BJ (cell line): Measurements from ENCODE around the gene ENAM. TPM values are rescaled to one million over a fixed set of nuclear protein-coding genes. Genes with fewer than 3 reads are reported as not detected.

Experiments
- CTCF ChIA-PET: fragments of 350-600 bp; formaldehyde crosslinking; extraction: SDS; loops from one replicate; lab custom pipeline; 2021; ENCODE audit warnings: antibody characterized with exemption, inconsistent platforms; lab: Yijun Ruan, JAX
- POLR2A ChIA-PET: fragments of 300-600 bp; sonication (Branson Sonifier 250); formaldehyde crosslinking; extraction: SDS; loops from one replicate; lab custom pipeline; 2021; ENCODE audit warnings: antibody characterized with exemption; lab: Charles Lee
- DNase-seq: peaks from one replicate; pipeline ENCODE4 v3.0.0-alpha.2; 2011; ENCODE audit warnings: low read depth
- H3K27me3 ChIP-seq: 2 replicates; pipeline ENCODE4 v1.6.0; 2011; ENCODE audit warnings: low read length; ENCODE audit not compliant: control insufficient read depth, insufficient read depth
- H3K36me3 ChIP-seq: 2 replicates; pipeline ENCODE4 v1.5.1; 2011; ENCODE audit warnings: low read length; ENCODE audit not compliant: control insufficient read depth, insufficient read depth
- H3K4me3 ChIP-seq: 2 replicates; pipeline ENCODE4 v1.5.1; 2011; ENCODE audit warnings: low read depth, mild to moderate bottlenecking, control low read depth, low read length
- polyA plus RNA-seq: library from polyadenylated mRNA; depleted of rRNA; stranded (reverse); fragments of >200 nt; gene quantifications from 2 replicates; pipeline ENCODE4 v1.2.3, GENCODE V29; 2011
- TF ChIP-seq, protein P1 (sequence below): IDR thresholded peaks from 2 replicates; pipeline ENCODE4 v1.5.1; 2011; ENCODE audit warnings: low read depth, mild to moderate bottlenecking, control low read depth, inconsistent platforms, low read length, moderate library complexity; ENCODE audit not compliant: insufficient read depth

ENAM gene
- polyA plus RNA-seq, 1 experiment, result 0.01 TPM

DNA sequence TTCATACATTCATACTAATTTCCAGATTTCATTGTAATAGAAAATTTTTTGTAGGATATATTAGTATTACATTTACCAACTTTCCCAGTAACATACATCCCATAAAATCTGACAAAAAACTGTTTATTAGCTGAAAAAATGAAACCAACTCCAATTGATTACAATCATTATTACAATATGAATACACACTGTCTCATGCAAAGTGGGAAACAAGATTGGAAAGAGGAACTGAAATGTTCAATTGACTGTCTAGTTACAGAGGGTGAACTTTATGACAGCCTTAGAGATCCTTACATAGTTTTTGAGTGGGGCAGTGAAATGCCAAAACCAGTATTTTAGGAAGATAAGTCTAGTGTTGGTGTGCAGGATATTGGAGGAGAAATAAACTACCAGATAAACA is 38.8 kb upstream of the ENAM start:
- POLR2A ChIA-PET, result no interaction called here

DNA sequence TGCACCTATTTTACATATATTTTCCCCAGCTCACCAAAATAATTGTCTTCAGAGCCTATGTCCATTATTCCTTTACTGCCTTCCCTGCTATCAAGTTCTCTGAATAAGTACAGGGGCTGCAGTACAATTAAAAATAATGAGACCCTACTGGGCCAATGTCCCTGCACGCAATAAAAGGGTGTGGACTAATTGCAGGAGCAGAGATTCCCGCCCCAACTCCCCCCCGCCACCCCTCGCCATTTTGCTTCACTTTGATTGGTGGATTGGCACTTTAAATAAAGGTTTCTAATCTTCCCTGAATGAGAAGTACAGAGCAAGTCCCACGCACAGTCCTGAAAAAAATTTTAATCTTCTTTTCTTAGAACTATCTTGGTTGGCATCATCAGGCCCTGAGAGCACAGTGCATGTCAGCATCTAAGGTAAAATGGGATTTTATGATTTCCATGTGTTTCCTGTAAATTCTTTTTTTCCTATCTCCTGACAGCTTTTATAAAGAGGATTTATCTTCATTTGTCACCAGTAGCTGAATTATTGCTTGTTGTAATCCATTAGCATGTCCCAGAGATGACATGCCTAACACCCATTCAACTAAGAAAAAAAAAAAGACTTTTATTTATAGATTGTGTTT is 36.5 kb upstream of the ENAM start, which contains the start of gene AMBN:
AMBN (plus strand) TSS at position 302 of the 628 bp plus-strand sequence; CDS start at position 405, 103 bp downstream.
- Histone ChIP-seq H3K36me3 (no peaks in the 10 kb centered on the region), H3K4me3 (no peak within 1 kb of the TSS), H3K27me3 (peaks cover 3% of the 10 kb centered on the region; the same call in 1 of the 2 replicates)
- POLR2A ChIA-PET, result no interaction called here
- CTCF ChIA-PET, result interaction anchor here (0.9 to 1.0 kb wide), 2 partner anchors 9 kb away, joined by 3 to 4 read pairs; no protein-coding TSS in a partner anchor
- DNase-seq, result no peak
- TF ChIP-seq, protein P1, sequence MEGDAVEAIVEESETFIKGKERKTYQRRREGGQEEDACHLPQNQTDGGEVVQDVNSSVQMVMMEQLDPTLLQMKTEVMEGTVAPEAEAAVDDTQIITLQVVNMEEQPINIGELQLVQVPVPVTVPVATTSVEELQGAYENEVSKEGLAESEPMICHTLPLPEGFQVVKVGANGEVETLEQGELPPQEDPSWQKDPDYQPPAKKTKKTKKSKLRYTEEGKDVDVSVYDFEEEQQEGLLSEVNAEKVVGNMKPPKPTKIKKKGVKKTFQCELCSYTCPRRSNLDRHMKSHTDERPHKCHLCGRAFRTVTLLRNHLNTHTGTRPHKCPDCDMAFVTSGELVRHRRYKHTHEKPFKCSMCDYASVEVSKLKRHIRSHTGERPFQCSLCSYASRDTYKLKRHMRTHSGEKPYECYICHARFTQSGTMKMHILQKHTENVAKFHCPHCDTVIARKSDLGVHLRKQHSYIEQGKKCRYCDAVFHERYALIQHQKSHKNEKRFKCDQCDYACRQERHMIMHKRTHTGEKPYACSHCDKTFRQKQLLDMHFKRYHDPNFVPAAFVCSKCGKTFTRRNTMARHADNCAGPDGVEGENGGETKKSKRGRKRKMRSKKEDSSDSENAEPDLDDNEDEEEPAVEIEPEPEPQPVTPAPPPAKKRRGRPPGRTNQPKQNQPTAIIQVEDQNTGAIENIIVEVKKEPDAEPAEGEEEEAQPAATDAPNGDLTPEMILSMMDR, result no peak

More for the DNA sequence above, 38.8 kb upstream of the ENAM start:
- no peaks in the 10 kb centered on the region for H3K36me3 ChIP-seq
- TF ChIP-seq, protein P1, result no peak
- CTCF ChIA-PET, result interaction anchor here (1.0 kb wide), 1 partner anchor 11 kb away, joined by 4 read pairs; no protein-coding TSS in a partner anchor
- DNase-seq, result no peak
- no peaks in the 10 kb centered on the region; the same call in none of the 2 replicates for H3K27me3 ChIP-seq
- no peak overlapping the region for H3K4me3 ChIP-seq

DNA sequence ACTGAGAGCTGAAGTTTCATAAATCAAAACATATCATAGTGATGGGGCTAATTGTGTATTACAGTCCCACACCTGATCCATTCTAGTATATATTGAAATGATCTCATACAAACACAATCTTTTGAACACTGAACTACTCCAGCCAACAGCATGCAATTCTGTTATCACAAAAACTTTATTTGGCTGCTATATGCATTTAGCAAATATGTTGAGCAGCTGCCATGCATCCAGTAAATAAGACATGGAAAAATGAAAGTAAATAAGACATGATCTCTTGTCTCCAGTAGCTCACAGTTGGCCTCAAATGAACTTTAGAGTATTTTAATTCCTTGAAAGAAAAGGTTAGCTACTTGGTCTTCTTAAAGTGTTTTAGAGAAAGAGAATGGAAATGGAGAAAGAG is 34.3 kb upstream of the ENAM start:
- ChIA-PET POLR2A (no interaction called here), CTCF (no interaction called here)
- no peak overlapping the region for H3K4me3 ChIP-seq
- no peak for DNase-seq
- TF ChIP-seq, protein P1, result no peak
- peaks cover 3% of the 10 kb centered on the region; the same call in 1 of the 2 replicates for H3K27me3 ChIP-seq
- no peaks in the 10 kb centered on the region for H3K36me3 ChIP-seq

DNA sequence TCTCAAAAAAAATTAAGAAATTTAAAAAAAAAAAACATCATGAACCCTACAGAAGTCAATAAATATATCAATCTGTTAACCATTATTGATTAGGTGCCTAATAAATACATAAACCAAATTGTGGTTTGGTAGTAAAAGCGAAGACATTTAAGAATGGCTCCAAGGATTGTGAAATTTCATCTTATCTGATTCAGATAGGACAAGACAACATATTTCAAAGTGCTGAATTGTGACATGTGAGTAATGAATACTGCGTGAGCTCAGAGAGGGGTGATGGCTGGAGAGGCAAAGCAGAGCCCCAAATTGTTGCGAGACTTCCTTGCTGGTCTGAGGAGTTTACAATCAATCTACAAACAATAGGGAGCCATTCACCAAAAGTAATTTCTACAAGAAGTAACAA is 28.2 kb upstream of the ENAM start:
- no peak overlapping the region for H3K4me3 ChIP-seq
- DNase-seq, result no peak
- H3K27me3 ChIP-seq, result 0 out of 2 replicates have a peak, but pooled peaks cover 2% of the 10 kb centered on the region
- TF ChIP-seq, protein P1, result no peak
- ChIA-PET CTCF (interaction anchor here (0.6 to 4.0 kb wide), 5 partner anchors 8 to 1088 kb away, joined by 3 to 22 read pairs (median 4); partner anchors contain the start of gene AMBN), POLR2A (no interaction called here)
- no peaks in the 10 kb centered on the region for H3K36me3 ChIP-seq

DNA sequence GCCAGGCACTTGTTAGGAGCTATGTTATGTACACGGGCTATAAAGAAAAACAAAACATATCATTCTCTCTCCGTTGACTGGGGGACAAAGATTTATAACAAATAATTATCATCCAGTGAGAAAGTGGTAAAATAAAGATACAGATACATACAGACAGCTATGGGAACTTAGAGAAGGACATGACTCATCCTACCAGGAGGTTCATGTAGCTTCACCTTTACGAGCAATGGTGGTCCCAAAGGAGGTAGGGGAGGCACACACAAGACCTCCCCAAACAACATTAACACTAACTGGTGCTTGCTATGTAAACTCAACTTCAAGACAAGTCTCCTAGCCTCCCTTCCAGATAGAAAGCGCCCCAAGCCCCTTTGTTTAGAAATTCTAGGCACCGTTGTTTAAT is 27.6 kb upstream of the ENAM start:
- no peak overlapping the region for H3K4me3 ChIP-seq
- ChIA-PET CTCF (interaction anchor here (0.6 to 4.0 kb wide), 5 partner anchors 8 to 1087 kb away, joined by 3 to 22 read pairs (median 4); partner anchors contain the start of gene AMBN), POLR2A (no interaction called here)
- no peaks in the 10 kb centered on the region for H3K36me3 ChIP-seq
- TF ChIP-seq, protein P1, result no peak
- DNase-seq, result no peak
- H3K27me3 ChIP-seq, result 0 out of 2 replicates have a peak, but pooled peaks cover 2% of the 10 kb centered on the region
